H1 (cell line): ENCODE measurements around the gene TSPAN9. TPM values are rescaled to one million over a fixed set of nuclear protein-coding genes. Genes with fewer than 3 reads are reported as not detected.

ENCODE experiments used
- CHD1 ChIP-seq: IDR thresholded peaks from 2 replicates; pipeline ENCODE4 v1.6.1; 2012; ENCODE audit warnings: low read depth, low read length, improper control_type of control experiment
- E2F6 ChIP-seq: IDR thresholded peaks from 2 replicates; pipeline ENCODE4 v1.6.1; 2012; ENCODE audit warnings: inconsistent platforms
- EZH2 ChIP-seq: fragments of 200-600 bp; sonication (generic); IDR thresholded peaks from 2 replicates; pipeline ENCODE4 v1.7.1; 2012; ENCODE audit warnings: low read depth, mild to moderate bottlenecking, moderate library complexity, low read length, inconsistent platforms; ENCODE audit not compliant: severe bottlenecking
- JUN ChIP-seq: IDR thresholded peaks from 2 replicates; pipeline ENCODE4 v1.6.1; 2011; ENCODE audit warnings: low read depth, mild to moderate bottlenecking, improper control_type of control experiment, low read length
- JUND ChIP-seq: IDR thresholded peaks from 2 replicates; pipeline ENCODE4 v1.6.1; 2011; ENCODE audit warnings: mild to moderate bottlenecking, improper control_type of control experiment, low read length
- NANOG ChIP-seq: IDR thresholded peaks from 2 replicates; pipeline ENCODE4 v1.6.1; 2011; ENCODE audit warnings: low read length, low read depth, mild to moderate bottlenecking, inconsistent platforms; ENCODE audit not compliant: insufficient read depth, poor library complexity, severe bottlenecking
- RAD21 ChIP-seq, 2 experiments: IDR thresholded peaks in 1 of 2; conservative IDR thresholded peaks in 1 of 2; 2 replicates each; pipeline ENCODE4 v1.6.1; 2011; ENCODE audit warnings: low read depth in 2 of 2, low read length in 2 of 2, improper control_type of control experiment in 1 of 2, inconsistent platforms in 1 of 2, mild to moderate bottlenecking in 1 of 2, moderate library complexity in 1 of 2
- RFX5 ChIP-seq: IDR thresholded peaks from 2 replicates; pipeline ENCODE4 v1.6.1; 2011; ENCODE audit warnings: low read depth, low read length, improper control_type of control experiment, borderline replicate concordance
- polyA plus RNA-seq, 7 experiments: library from polyadenylated mRNA; depleted of rRNA in 3 of 7; stranded (reverse) in 5 of 7; unstranded in 2 of 7; fragments of >200 nt in 5 of 7; fragments of 200-250 nt in 2 of 7; gene quantifications; 1 replicate in 5 of 7; 2 replicates in 1 of 7; 4 replicates in 1 of 7; pipeline versions ENCODE4 v1.2.1 to v1.2.3, GENCODE V29; 2011 to 2013; ENCODE audit warnings: missing spikeins in 2 of 7, mixed read lengths in 2 of 7
- total RNA-seq: library from RNA; stranded (reverse); fragmentation: NEBNext Ultra II Directional; extraction: Animal tissue kit (Norgen Biotek cat#: 25700); gene quantifications from 2 replicates; pipeline ENCODE4 v1.2.1, GENCODE V29; 2021
- TF ChIP-seq, protein P1 (sequence below): IDR thresholded peaks from 2 replicates; pipeline ENCODE4 v1.6.1; 2011; ENCODE audit warnings: low read depth, mild to moderate bottlenecking, low read length; ENCODE audit not compliant: insufficient read depth

The TSPAN9 gene
- total and polyA plus RNA-seq, 2 of the 8 experiments (the other 6 are each of a cell fraction or from before 2014, with no cell fraction given) = 11.5 to 29.1 TPM

DNA sequence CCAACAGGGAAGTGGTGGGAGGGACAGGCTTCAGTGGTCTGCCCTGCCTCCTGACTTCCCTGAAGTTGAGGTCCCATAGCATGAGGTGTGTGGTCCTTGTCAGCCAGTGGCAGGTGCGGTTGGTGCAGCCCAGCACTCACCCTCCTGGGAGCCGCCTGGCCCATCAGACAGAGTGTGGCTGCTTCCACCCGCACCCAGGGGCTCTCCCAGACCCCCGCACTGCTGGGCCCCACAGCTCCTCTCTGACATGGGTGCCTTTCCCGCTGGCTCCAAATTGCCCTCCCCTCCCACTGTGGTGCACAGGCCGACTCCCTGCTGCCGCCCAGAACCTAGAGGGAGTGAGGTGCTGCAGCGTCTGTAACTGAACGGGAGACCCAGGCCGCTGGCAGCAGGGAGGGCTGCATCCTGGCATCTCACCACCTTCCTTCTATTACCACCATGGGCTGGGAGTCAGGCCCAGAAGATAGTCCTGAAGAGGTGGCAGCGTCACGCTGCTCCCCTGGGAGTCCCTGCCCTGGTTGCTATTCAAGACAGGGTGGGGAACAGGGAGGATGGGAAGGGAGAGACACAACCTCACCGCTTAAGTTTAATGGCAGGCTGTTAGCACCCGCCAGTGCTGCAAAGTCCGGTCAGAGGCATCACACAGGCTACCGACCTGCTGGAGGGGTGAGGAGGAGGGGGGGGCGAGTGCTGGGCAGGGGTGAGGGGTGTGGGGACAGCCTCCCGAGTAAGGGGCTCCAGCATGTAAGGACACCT, 233.3 kb downstream of the TSPAN9 start (continued):
- TF ChIP-seq EZH2 (no peak), RAD21 (IDR thresholded peaks at IDR 0.05 in 1 of 2, conservative IDR thresholded peaks at IDR 0.05 in 1 of 2; ENCODE audit: low read depth in 2 of 2, low read length in 2 of 2) (no peak), RFX5 (no peak), CHD1 (no peak), JUND (no peak), E2F6 (no peak), JUN (no peak), NANOG (no peak)
- TF ChIP-seq, protein P1, sequence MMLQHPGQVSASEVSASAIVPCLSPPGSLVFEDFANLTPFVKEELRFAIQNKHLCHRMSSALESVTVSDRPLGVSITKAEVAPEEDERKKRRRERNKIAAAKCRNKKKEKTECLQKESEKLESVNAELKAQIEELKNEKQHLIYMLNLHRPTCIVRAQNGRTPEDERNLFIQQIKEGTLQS = no peak
